HepG2 (cell line): ENCODE results near the gene LGALS8. TPM values are rescaled to one million over a fixed set of nuclear protein-coding genes. Genes with fewer than 3 reads are reported as not detected.

Experiments
- ARID5B ChIP-seq: IDR thresholded peaks from 2 replicates; pipeline ENCODE4 v1.4.0; 2020; ENCODE audit warnings: mild to moderate bottlenecking, missing genetic modification reagents
- CAMTA2 ChIP-seq: sonication (generic); formaldehyde crosslinking; IDR thresholded peaks from 2 replicates; pipeline ENCODE4 v1.4.0; 2020; ENCODE audit warnings: mild to moderate bottlenecking, missing genetic modification reagents, borderline replicate concordance
- CREM ChIP-seq, 2 experiments: sonication (generic) in 1 of 2; formaldehyde crosslinking in 1 of 2; IDR thresholded peaks; 2 replicates each; pipeline versions ENCODE4 v1.4.0 to v1.6.1; 2016 to 2020; ENCODE audit warnings: antibody characterized with exemption in 1 of 2, mild to moderate bottlenecking in 1 of 2, missing genetic modification reagents in 1 of 2
- ISX ChIP-seq: sonication (generic); formaldehyde crosslinking; conservative IDR thresholded peaks from 2 replicates; pipeline ENCODE4 v1.5.0; 2020; ENCODE audit warnings: missing genetic modification reagents
- LRRFIP1 ChIP-seq: sonication (generic); formaldehyde crosslinking; conservative IDR thresholded peaks from 2 replicates; pipeline ENCODE4 v1.4.0; 2020; ENCODE audit warnings: missing genetic modification reagents
- MTA1 ChIP-seq: sonication (generic); formaldehyde crosslinking; IDR thresholded peaks from 2 replicates; pipeline ENCODE4 v1.4.0; 2020; ENCODE audit warnings: missing genetic modification reagents, mild to moderate bottlenecking, borderline replicate concordance
- REXO4 ChIP-seq: sonication (generic); formaldehyde crosslinking; IDR thresholded peaks from 2 replicates; pipeline ENCODE4 v1.8.0; 2022; ENCODE audit warnings: missing genetic modification reagents, mild to moderate bottlenecking, borderline replicate concordance
- SOX13 ChIP-seq, 3 experiments: fragments of 450-650 bp in 1 of 3; sonication (generic) in 1 of 3; formaldehyde crosslinking in 1 of 3; IDR thresholded peaks in 2 of 3; conservative IDR thresholded peaks in 1 of 3; 2 replicates each; pipeline versions ENCODE4 v1.5.0 to v1.6.1; 2016 to 2020; ENCODE audit warnings: antibody characterized with exemption in 1 of 3, mild to moderate bottlenecking in 1 of 3, missing compliant biosample characterization in 1 of 3, missing genetic modification reagents in 1 of 3, moderate library complexity in 1 of 3
- SOX6 ChIP-seq, 2 experiments: fragments of 450-650 bp in 1 of 2; sonication (generic) in 1 of 2; formaldehyde crosslinking in 1 of 2; IDR thresholded peaks; 2 replicates each; pipeline versions ENCODE4 v1.4.0 to v1.6.1; 2017 to 2020; ENCODE audit warnings: antibody characterized with exemption in 1 of 2, mild to moderate bottlenecking in 1 of 2, missing genetic modification reagents in 1 of 2
- TRAFD1 ChIP-seq: sonication (generic); formaldehyde crosslinking; IDR thresholded peaks from 2 replicates; pipeline ENCODE4 v1.5.1; 2020; ENCODE audit warnings: missing genetic modification reagents, mild to moderate bottlenecking, borderline replicate concordance
- ZBTB1 ChIP-seq: sonication (generic); formaldehyde crosslinking; IDR thresholded peaks from 2 replicates; pipeline ENCODE4 v1.4.0; 2020; ENCODE audit warnings: missing genetic modification reagents, borderline replicate concordance
- ZNF33B ChIP-seq: sonication (generic); formaldehyde crosslinking; IDR thresholded peaks from 2 replicates; pipeline ENCODE4 v1.5.1; 2020; ENCODE audit warnings: mild to moderate bottlenecking, missing genetic modification reagents
- ZNF414 ChIP-seq: sonication (generic); formaldehyde crosslinking; IDR thresholded peaks from 2 replicates; pipeline ENCODE4 v1.5.0; 2020; ENCODE audit warnings: missing genetic modification reagents
- polyA plus RNA-seq, 8 experiments: library from polyadenylated mRNA; depleted of rRNA in 3 of 8; stranded (reverse) in 7 of 8; unstranded in 1 of 8; fragments of >200 nt; fragmentation: Illumina TruSeq in 4 of 8; extraction: Trizol in 4 of 8; gene quantifications; 2 replicates each; pipeline versions ENCODE4 v1.2.1 to v1.2.3, GENCODE V29; 2011 to 2016; ENCODE audit warnings: low read depth in 4 of 8, missing spikeins in 1 of 8, mixed read lengths in 1 of 8; ENCODE audit not compliant: insufficient read depth in 1 of 8
- total RNA-seq, 5 experiments: library from RNA; depleted of rRNA; stranded (reverse); fragments of >200 nt; fragmentation: Illumina TruSeq; extraction: Trizol; gene quantifications; 2 replicates each; pipeline ENCODE4 v1.2.3, GENCODE V29; 2016; ENCODE audit warnings: low read depth in 1 of 5

LGALS8 gene
- total and polyA plus RNA-seq, 2 of the 13 experiments (the other 11 are each of a cell fraction or from before 2014, with no cell fraction given), result 29.3 to 185 TPM

- TF ChIP-seq SOX6 (IDR thresholded peaks at IDR 0.05), result no peak
- TF ChIP-seq SOX6 (CRISPR knock-in tag; IDR thresholded peaks at IDR 0.05), result no peak
- TF ChIP-seq ZNF33B, result no peak
- TF ChIP-seq TRAFD1 (CRISPR knock-in tag), result no peak
- TF ChIP-seq CREM (IDR thresholded peaks at IDR 0.05), result peak; percentile 51
- TF ChIP-seq CREM (CRISPR knock-in tag; IDR thresholded peaks at IDR 0.05), result no peak
- TF ChIP-seq REXO4 (CRISPR knock-in tag), result no peak
- no peak for TF ChIP-seq SOX13 (IDR thresholded peaks at IDR 0.05)
- TF ChIP-seq SOX13 (CRISPR knock-in tag; conservative IDR thresholded peaks at IDR 0.05 in 1 of 2, IDR thresholded peaks at IDR 0.05 in 1 of 2), result peak in 1 of 2 experiments; percentile 34; a peak in 2 of 4 replicates
- TF ChIP-seq ZNF414, result no peak
- TF ChIP-seq ZBTB1 (CRISPR knock-in tag), result no peak
- no peak for TF ChIP-seq ISX (CRISPR knock-in tag)
- no peak for TF ChIP-seq MTA1 (CRISPR knock-in tag)
- peak; percentile 51; the same call in 1 of the 2 replicates for TF ChIP-seq ARID5B (CRISPR knock-in tag)
- no peak for TF ChIP-seq CAMTA2
- no peak for TF ChIP-seq LRRFIP1 (CRISPR knock-in tag)
These were observed 32.2 kb upstream of the LGALS8 start (continued) for GRCh38 chr1:236491469-236492136.
